Parathyroid adenoma (tissue), 2 donors: ENCODE results near the gene PQBP1.
A peak's percentile ranks its signal among the peaks of the same experiment; 100 is the strongest.

Experiments used
- H2AFZ ChIP-seq: fragments of 300-600 bp; sonication (generic); one replicate; pipeline ENCODE4 v1.7.0; 2017; ENCODE audit warnings: antibody characterized with exemption, mild to moderate bottlenecking
- H3K27ac ChIP-seq: fragments of 300-600 bp; sonication (generic); one replicate; pipeline ENCODE4 v1.7.0; 2017
- H3K27me3 ChIP-seq: fragments of 300-600 bp; sonication (generic); one replicate; pipeline ENCODE4 v1.7.0; 2017; ENCODE audit warnings: low read length; ENCODE audit not compliant: control insufficient read depth, insufficient read depth
- H3K36me3 ChIP-seq: fragments of 300-600 bp; sonication (generic); one replicate; pipeline ENCODE4 v1.7.0; 2017; ENCODE audit warnings: low read length; ENCODE audit not compliant: control insufficient read depth, insufficient read depth
- H3K4me1 ChIP-seq: fragments of 300-600 bp; sonication (generic); one replicate; pipeline ENCODE4 v1.7.0; 2017; ENCODE audit warnings: control low read depth
- H3K4me2 ChIP-seq: fragments of 300-600 bp; sonication (generic); one replicate; pipeline ENCODE4 v1.7.0; 2017; ENCODE audit warnings: low read length
- H3K4me3 ChIP-seq: fragments of 300-600 bp; sonication (generic); one replicate; pipeline ENCODE4 v1.7.0; 2017; ENCODE audit warnings: low read depth, low read length
- H3K79me2 ChIP-seq: fragments of 300-600 bp; sonication (generic); one replicate; pipeline ENCODE4 v1.7.0; 2017; ENCODE audit warnings: control low read depth
- H3K9ac ChIP-seq: fragments of 300-600 bp; sonication (generic); one replicate; pipeline ENCODE4 v1.7.0; 2017; ENCODE audit warnings: mild to moderate bottlenecking
- H3K9me3 ChIP-seq: fragments of 300-600 bp; sonication (generic); one replicate; pipeline ENCODE4 v1.7.0; 2017; ENCODE audit warnings: low read length; ENCODE audit not compliant: control insufficient read depth
- CTCF ChIP-seq: fragments of 300-600 bp; sonication (generic); IDR thresholded peaks from one replicate; pipeline ENCODE4 v1.7.0; 2017; ENCODE audit warnings: antibody characterized with exemption, mild to moderate bottlenecking
- donor health status: primary hyperparathyroidism.

The PQBP1 gene

DNA sequence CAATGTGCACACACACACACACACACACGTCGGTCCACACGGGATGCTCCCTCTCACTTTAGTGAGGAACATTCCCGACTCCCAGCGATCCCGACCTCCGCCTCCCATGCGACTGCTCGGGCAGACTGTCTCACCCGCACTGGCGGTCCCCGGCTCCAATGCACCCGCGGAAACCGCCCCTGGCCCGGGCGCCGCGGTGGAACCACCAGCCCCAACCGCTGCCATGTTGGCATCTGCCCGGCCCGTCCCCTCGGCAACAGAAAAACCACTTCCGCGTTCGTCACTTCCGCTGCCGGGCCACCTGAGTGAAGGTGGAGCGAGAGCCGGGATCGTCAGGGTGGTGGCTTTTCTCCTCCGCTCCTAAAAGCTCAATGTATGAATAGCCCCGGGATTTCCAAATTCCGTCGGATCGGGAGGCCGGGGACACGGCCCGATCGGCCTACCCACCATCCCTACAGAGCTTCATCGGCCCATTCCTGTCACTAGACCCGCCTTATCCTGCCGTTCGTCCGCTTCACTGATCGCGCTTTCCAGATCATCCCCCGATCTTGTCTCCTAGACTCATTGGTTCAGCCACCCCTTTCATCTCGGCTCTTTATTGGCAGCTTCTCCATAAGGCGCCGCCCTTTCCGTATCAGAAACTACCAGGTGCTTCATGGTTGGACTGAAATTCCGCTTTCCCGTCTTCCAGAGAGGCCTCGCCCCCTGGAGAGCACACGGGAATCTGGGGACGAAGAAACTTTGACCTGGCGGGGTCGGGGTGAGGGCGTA lies 13.9 kb downstream of the PQBP1 start, which contains the start of gene SLC35A2:
Gene SLC35A2 (minus strand): TSS at position 235 of the 771 bp plus-strand sequence. CDS start 10 bp downstream, at position 225.
- Histone ChIP-seq H3K9me3 (no peaks in the 10 kb centered on the region), H3K27me3 (no peaks in the 10 kb centered on the region), H3K4me1 (peaks cover 4% of the 10 kb centered on the region), H3K9ac (no peak within 1 kb of the TSS), H3K27ac (peak within 1 kb of the TSS; percentile 92), H3K4me2 (peak within 1 kb of the TSS; percentile 73), H3K36me3 (no peaks in the 10 kb centered on the region), H3K79me2 (peaks cover 10% of the 10 kb centered on the region), H3K4me3 (peak within 1 kb of the TSS; percentile 72), H2AFZ (peak within 1 kb of the TSS; percentile 80)
- no peak for TF ChIP-seq CTCF

DNA sequence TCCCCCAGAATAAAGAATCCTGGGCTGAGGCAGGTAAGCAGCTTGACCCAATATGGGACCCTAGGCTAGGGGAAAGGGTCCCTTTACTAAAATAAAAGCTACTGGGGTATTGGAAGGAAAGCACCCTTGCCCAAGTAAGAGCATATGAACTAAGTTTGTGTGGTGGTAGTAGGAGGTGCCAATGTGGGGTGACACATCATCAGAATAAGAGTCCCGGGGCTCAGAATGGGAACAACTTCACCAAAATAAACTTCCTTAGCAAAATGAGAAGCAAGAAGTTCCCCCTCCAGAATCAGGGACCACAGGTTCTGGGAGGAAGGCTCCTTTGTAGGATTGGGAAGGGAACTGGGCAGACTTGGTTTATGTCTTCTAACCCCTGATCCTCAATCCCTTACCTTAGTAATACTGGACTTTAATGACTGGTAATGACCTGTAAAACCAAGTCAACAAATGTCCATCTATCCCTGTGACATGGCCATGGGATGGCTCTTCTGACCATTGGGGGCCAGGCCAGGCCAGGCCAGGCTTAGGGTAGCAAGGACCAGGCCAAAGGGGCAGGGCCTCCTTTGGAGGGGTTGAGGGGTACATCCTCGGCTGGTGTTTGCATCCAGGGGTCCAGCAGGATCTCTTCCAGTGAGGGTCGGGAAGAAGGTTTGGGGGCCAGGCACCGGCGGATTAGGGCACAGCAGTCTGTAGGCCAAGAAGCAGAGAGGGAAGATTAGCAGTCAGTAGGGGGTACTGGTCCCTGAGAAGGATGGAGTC lies 16.1 kb downstream of the PQBP1 start:
- no peak overlapping the region for H3K27ac ChIP-seq

DNA sequence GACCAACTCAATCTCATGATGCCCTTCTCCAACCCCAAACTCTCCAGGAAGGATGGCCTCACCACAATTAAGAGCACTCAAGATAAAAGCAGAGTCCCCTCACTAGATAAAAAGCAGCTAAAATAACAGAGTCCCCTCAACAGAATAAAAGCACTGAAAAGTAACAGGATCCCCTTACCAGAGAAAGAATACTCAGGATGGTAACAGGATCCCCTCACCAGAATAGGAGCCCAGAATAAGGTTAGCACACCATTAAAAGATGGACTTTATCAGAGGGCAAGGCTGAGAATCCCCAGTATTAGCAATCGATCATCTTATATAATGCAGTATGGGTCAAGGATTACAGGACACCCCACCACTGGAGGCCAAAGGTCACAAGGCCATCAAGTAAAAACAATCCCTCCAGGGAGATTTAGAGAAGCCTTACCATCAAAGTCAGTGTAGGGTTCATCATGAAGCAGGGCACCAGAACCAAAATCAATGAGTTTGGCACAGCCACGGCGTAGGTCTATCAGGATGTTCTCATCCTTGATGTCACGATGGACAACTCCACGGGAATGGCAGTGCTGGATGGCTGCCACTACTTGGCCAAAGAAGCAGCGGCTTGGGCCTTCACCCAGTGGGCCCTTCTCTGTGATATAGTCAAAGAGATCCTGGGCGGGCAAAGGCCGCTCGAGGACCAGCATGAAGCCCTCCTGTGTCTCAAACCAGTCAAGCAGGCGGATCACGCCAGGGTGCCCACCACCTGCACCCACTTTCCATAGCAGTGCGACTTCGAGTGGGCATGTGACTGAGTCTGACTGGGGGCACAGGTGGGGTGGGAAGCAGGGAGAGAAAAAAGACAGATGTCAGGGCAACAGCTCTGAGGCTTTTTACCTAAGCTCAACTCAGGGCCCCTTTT lies 17.1 kb downstream of the PQBP1 start:
- H3K9me3 ChIP-seq = no peaks in the 10 kb centered on the region
- H3K27me3 ChIP-seq = no peaks in the 10 kb centered on the region
- H3K9ac ChIP-seq = no peak overlapping the region
- H2AFZ ChIP-seq = no peak overlapping the region
- H3K4me3 ChIP-seq = no peak overlapping the region
- H3K36me3 ChIP-seq = no peaks in the 10 kb centered on the region
- H3K4me1 ChIP-seq = peaks cover 8% of the 10 kb centered on the region
- no peak for TF ChIP-seq CTCF
- peaks cover 7% of the 10 kb centered on the region for H3K79me2 ChIP-seq
- H3K4me2 ChIP-seq = no peak overlapping the region
- H3K27ac ChIP-seq = no peak overlapping the region

More for the DNA sequence above, 16.1 kb downstream of the PQBP1 start:
- no peak for TF ChIP-seq CTCF
- no peaks in the 10 kb centered on the region for H3K36me3 ChIP-seq
- H3K9ac ChIP-seq = no peak overlapping the region
- H3K4me3 ChIP-seq = no peak overlapping the region
- H3K79me2 ChIP-seq = peaks cover 10% of the 10 kb centered on the region
- no peak overlapping the region for H3K4me2 ChIP-seq
- no peaks in the 10 kb centered on the region for H3K9me3 ChIP-seq
- H2AFZ ChIP-seq = no peak overlapping the region
- no peaks in the 10 kb centered on the region for H3K27me3 ChIP-seq
- peaks cover 7% of the 10 kb centered on the region for H3K4me1 ChIP-seq

- Histone ChIP-seq H3K27ac (peak overlapping the region; percentile 53), H2AFZ (no peak overlapping the region), H3K9me3 (no peaks in the 10 kb centered on the region), H3K27me3 (no peaks in the 10 kb centered on the region), H3K4me2 (peak overlapping the region; percentile 8), H3K4me1 (peaks cover 6% of the 10 kb centered on the region), H3K4me3 (no peak overlapping the region), H3K9ac (no peak overlapping the region), H3K79me2 (no peaks in the 10 kb centered on the region), H3K36me3 (no peaks in the 10 kb centered on the region)
- peak; percentile 96 for TF ChIP-seq CTCF
Observed at GRCh38 chrX:48917139-48918001, 19.6 kb downstream of the PQBP1 start.
